AG09309 (cell line): ENCODE data around the gene MRLN.

Source experiments
- DNase-seq: peaks from one replicate; pipeline ENCODE4 v3.0.0-alpha.2; 2010; ENCODE audit warnings: low read depth
- H3K4me3 ChIP-seq: 2 replicates; pipeline ENCODE4 v1.5.1; 2011; ENCODE audit warnings: mild to moderate bottlenecking, low read depth, low read length, moderate library complexity; ENCODE audit not compliant: control insufficient read depth
- TF ChIP-seq, protein P1 (sequence below): IDR thresholded peaks from 2 replicates; pipeline ENCODE4 v1.5.1; 2011; ENCODE audit warnings: mild to moderate bottlenecking, low read depth, low read length, inconsistent platforms; ENCODE audit not compliant: insufficient read depth, control insufficient read depth; ENCODE audit errors: missing control alignments

MRLN gene

DNA sequence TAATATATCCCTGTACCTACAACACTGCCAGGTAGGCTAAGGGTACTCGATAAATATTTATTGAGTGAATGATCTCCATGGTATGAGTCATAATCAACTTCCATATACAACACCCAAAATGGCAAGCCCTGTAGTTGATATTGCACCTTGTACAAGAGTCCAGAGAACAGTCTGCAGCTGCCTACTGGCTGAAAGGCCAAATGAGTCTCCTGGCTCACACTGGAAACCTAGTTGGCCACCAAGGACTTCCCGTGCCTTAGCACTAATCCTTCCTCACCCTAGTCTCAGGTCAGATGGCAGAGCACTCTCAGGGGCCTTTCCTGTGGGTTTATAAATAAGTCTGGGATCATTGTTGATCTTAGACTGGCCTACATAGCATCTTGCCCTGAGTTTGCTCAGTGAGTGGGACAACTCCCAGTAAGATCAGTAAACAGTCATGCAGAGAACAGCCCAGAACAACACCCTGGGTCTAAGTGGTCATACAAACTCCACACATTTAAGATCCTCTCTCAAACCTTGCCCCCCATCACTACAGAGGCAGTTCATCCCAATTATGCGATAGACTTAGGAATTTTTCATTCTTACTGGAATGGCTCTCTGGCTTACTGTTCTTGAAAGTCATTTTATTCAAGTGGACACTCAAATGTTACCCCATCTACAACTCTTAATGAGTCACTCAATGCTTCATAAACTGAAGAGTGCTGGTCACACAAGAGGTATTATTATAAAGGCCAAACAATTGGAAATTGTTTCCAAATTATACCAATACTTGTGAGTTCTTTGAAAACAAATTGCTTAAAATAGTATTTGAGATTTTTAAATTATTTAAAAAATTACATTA lies 28.9 kb downstream of the MRLN start:
- TF ChIP-seq, protein P1, sequence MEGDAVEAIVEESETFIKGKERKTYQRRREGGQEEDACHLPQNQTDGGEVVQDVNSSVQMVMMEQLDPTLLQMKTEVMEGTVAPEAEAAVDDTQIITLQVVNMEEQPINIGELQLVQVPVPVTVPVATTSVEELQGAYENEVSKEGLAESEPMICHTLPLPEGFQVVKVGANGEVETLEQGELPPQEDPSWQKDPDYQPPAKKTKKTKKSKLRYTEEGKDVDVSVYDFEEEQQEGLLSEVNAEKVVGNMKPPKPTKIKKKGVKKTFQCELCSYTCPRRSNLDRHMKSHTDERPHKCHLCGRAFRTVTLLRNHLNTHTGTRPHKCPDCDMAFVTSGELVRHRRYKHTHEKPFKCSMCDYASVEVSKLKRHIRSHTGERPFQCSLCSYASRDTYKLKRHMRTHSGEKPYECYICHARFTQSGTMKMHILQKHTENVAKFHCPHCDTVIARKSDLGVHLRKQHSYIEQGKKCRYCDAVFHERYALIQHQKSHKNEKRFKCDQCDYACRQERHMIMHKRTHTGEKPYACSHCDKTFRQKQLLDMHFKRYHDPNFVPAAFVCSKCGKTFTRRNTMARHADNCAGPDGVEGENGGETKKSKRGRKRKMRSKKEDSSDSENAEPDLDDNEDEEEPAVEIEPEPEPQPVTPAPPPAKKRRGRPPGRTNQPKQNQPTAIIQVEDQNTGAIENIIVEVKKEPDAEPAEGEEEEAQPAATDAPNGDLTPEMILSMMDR, result no peak
- no peak for DNase-seq
- H3K4me3 ChIP-seq, result no peak overlapping the region

DNA sequence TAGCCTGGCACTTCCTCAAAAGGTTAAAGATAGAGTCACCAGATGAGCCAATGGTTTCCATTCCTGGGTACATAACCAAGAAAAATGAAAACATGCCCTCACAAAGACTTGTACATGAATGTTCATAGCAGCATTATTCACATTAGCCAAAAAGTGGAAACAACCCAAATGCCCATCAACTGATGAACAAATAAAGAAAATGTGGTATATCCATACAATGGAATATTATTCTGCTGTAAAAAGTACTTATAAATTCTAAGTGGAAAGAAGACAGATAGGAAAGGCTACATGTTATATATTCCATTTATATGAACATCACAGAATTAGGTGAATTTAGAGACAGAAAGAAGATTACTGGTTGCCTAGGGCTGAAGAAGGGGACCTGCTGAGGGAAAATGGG lies 32.9 kb downstream of the MRLN start:
- DNase-seq, result no peak
- H3K4me3 ChIP-seq, result no peak overlapping the region
- TF ChIP-seq, protein P1, result no peak

DNA sequence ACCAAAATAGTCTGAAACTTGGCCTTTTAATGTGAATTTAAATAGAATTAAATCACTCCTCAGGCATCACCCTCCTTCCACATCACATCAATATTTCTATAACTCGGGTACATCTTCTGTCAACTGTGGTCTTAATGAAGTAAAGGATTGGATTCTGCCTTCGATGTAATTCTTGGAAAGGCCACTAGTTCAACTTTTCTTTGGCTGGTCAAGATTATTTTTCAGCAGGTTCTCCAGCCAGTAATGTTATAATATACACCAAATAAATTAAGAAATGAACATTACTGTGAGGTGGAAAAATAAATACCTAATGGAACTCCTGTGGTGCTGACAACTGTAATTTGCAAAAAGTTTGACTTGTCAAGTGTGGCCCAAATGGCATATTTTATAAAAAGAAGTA lies 33.9 kb downstream of the MRLN start:
- TF ChIP-seq, protein P1, result no peak
- H3K4me3 ChIP-seq, result no peak overlapping the region
- no peak for DNase-seq

DNA sequence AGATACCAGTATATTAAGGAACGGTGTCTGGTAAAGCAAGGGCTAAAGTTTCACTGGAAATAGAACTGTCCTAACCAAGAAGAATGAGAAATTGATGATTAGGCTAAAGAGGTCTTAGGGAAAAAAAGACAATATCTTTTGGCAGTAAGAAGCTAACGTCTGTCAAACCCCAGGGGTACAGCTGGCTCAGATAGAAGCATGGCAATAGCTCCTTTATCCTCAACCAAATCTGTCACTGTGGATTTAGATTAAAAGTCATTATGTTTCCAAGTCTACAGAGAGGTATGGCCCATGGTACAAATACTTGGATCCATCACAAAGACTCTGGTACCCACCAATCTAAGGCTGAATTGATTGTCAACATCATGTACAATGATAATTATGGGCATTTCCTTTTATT lies 35.0 kb downstream of the MRLN start:
- TF ChIP-seq, protein P1, result no peak
- no peak overlapping the region for H3K4me3 ChIP-seq
- no peak for DNase-seq

DNA sequence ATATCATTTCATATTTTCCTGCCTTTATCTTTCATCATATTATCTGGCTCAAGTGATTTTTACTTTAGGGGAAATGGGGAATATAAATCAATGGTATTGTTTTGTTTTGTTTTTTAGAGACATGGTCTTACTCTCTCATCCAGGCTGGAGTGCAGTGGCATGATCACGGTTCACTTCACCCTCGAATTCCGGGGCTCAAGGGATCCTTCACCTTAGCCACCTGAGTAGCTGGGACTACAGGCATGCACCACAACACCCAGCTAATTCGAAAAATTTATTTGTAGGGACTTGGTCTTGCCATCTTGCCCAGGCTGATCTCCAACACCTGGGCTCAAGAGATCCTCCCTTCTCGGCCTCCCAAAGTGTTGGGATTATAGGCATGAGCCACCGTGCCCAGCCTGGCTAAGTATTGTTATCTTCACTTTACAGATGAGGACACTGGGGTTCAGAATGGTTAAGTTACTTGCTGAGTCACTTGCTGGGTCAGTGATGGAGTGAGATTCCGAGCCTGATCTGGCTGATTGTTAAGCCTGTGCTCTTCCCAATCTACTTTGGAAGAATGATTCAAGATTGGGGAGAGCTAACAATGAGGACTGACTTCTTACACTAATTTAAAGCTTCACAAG lies 39.9 kb downstream of the MRLN start:
- TF ChIP-seq, protein P1, result no peak
- DNase-seq, result no peak
- H3K4me3 ChIP-seq, result no peak overlapping the region

DNA sequence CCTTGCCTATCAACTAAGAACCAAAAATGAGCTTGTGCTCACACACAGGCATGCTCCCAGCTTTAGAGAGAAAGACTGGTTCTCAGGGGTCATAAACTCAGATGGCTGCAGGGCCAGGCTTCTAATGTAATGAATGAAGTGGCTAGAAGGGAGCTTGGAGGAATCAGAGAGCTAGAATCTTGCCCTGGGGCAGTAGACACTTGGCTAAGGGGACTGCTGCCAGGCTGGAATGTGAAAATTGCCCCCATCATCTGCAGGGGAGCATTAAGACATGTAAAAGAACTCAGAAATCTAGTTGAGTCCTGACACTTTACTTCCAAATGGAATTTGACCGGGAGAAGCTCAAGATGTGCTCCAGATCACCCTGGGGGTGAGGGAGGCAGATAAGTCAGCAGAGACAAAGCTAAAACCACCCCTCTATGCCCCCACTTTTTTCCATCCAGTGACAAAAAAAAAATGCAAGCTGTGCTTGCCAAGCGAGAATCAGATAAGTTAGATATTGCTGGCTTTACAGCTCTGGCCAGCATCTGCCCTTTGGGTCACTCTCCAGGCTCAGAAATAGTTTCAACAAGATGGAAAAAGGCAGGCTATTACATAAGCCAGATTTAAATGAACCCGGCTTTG lies 41.3 kb downstream of the MRLN start:
- no peak for DNase-seq
- TF ChIP-seq, protein P1, result no peak
- no peak overlapping the region for H3K4me3 ChIP-seq
